Measurements from ENCODE around the gene NIPSNAP3A.

DNA sequence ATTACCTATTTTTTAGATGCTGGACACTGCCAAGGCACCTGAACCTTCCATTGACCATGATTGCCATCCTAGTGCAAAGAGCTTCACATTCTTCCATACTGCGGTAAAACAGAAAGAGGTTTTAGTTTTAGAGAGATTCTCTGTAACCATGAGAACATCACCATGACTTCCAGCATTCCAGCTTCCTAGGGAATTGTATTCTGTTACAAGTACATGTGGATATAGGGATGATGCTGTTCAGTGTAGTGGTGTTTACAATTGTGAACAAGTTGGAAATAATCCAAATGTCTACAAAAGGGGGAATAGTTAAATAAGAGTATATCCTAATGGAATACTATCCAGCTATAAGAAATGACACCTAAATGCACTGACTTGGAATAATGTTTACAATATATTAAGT, 38.8 kb downstream of the NIPSNAP3A start:
- TF ChIP-seq, protein P1, sequence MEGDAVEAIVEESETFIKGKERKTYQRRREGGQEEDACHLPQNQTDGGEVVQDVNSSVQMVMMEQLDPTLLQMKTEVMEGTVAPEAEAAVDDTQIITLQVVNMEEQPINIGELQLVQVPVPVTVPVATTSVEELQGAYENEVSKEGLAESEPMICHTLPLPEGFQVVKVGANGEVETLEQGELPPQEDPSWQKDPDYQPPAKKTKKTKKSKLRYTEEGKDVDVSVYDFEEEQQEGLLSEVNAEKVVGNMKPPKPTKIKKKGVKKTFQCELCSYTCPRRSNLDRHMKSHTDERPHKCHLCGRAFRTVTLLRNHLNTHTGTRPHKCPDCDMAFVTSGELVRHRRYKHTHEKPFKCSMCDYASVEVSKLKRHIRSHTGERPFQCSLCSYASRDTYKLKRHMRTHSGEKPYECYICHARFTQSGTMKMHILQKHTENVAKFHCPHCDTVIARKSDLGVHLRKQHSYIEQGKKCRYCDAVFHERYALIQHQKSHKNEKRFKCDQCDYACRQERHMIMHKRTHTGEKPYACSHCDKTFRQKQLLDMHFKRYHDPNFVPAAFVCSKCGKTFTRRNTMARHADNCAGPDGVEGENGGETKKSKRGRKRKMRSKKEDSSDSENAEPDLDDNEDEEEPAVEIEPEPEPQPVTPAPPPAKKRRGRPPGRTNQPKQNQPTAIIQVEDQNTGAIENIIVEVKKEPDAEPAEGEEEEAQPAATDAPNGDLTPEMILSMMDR (optimal IDR thresholded peaks at IDR 0.05 in 1 of 3, IDR thresholded peaks at IDR 0.05 in 1 of 3, conservative IDR thresholded peaks at IDR 0.05 in 1 of 3; ENCODE audit: extremely low read depth in 1 of 3, insufficient read depth in 2 of 3, low read length in 3 of 3) = no peak
- no peak for TF ChIP-seq EZH2 (IDR thresholded peaks at IDR 0.05; ENCODE audit: low read length)
